IMR-90 (cell line): Measurements from ENCODE around the gene IL17C. TPM values are rescaled to one million over a fixed set of nuclear protein-coding genes. Genes with fewer than 3 reads are reported as not detected.
A peak's percentile ranks its signal among the peaks of the same experiment; 100 is the strongest.

Source experiments
- ATAC-seq: fragments of 200-7000 bp; cut with Tn5 transposase; 2 replicates; pipeline ENCODE4 v1.9.1; 2020; ENCODE audit warnings: low read depth, mild to moderate bottlenecking, moderate library complexity
- BruUV-seq: library from RNA; stranded (reverse); fragments of 400-500 nt; replicated peaks from 2 replicates; lab custom pipeline; 2021; lab: Mats Ljungman, UMichigan
- CTCF ChIA-PET: fragments of 300-600 bp; formaldehyde crosslinking; extraction: SDS; loops from one replicate; lab custom pipeline; 2021; ENCODE audit warnings: antibody characterized with exemption; lab: Yijun Ruan, JAX
- POLR2A ChIA-PET: fragments of 300-600 bp; sonication (Branson Sonifier 250); formaldehyde crosslinking; loops from one replicate; lab custom pipeline; 2022; ENCODE audit warnings: antibody characterized with exemption; ENCODE audit not compliant: unreplicated experiment; lab: Charles Lee
- DNase-seq: peaks from one replicate; pipeline ENCODE4 v3.0.0; 2013
- H2AFZ ChIP-seq: replicated peaks from 2 replicates; pipeline ENCODE3; 2013; ENCODE audit warnings: low read length, mild to moderate bottlenecking; ENCODE audit not compliant: poor library complexity
- H2AK5ac ChIP-seq: 2 replicates; pipeline ENCODE4 v1.6.1; 2013; ENCODE audit warnings: low read depth, low read length, inconsistent platforms
- H2AK9ac ChIP-seq: replicated peaks from 2 replicates; pipeline ENCODE3; 2013; ENCODE audit warnings: mild to moderate bottlenecking, low read depth, low read length, moderate library complexity; ENCODE audit not compliant: poor library complexity
- H2BK120ac ChIP-seq: 2 replicates; pipeline ENCODE4 v1.6.1; 2013; ENCODE audit warnings: low read depth, low read length, inconsistent platforms
- H2BK15ac ChIP-seq: 3 replicates; pipeline ENCODE4 v1.6.1; 2013; ENCODE audit warnings: low read depth, low read length, inconsistent platforms
- H2BK20ac ChIP-seq: 2 replicates; pipeline ENCODE4 v1.6.1; 2013; ENCODE audit warnings: low read depth, mild to moderate bottlenecking, inconsistent platforms, low read length, moderate library complexity
- H2BK5ac ChIP-seq: 2 replicates; pipeline ENCODE4 v1.6.1; 2013; ENCODE audit warnings: mild to moderate bottlenecking, low read depth, low read length, inconsistent platforms; ENCODE audit not compliant: poor library complexity, severe bottlenecking
- H3K14ac ChIP-seq: replicated peaks from 2 replicates; pipeline ENCODE4 v1.6.1; 2013; ENCODE audit warnings: low read depth, low read length, inconsistent platforms
- H3K18ac ChIP-seq: 2 replicates; pipeline ENCODE4 v1.6.1; 2013; ENCODE audit warnings: low read depth, low read length, control low read depth
- H3K23ac ChIP-seq: 2 replicates; pipeline ENCODE4 v1.6.1; 2013; ENCODE audit warnings: low read depth, low read length, inconsistent platforms
- H3K27ac ChIP-seq: 2 replicates; pipeline ENCODE4 v1.5.1; 2013; ENCODE audit warnings: mild to moderate bottlenecking, control low read depth, low read length; ENCODE audit not compliant: insufficient read depth
- H3K27me3 ChIP-seq: 2 replicates; pipeline ENCODE4 v1.6.1; 2013; ENCODE audit warnings: low read length; ENCODE audit not compliant: control insufficient read depth, insufficient read depth
- H3K36me3 ChIP-seq: 2 replicates; pipeline ENCODE4 v1.6.1; 2013; ENCODE audit warnings: low read length, mixed read lengths; ENCODE audit not compliant: control insufficient read depth, insufficient read depth
- H3K4ac ChIP-seq: 2 replicates; pipeline ENCODE4 v1.6.1; 2013; ENCODE audit warnings: low read depth, low read length, inconsistent platforms
- H3K4me1 ChIP-seq: 2 replicates; pipeline ENCODE4 v1.6.1; 2013; ENCODE audit warnings: low read length, mixed read lengths; ENCODE audit not compliant: control insufficient read depth, insufficient read depth
- H3K4me2 ChIP-seq: 2 replicates; pipeline ENCODE4 v1.6.1; 2013; ENCODE audit warnings: low read depth, mild to moderate bottlenecking, control low read depth, low read length, moderate library complexity
- H3K4me3 ChIP-seq: 2 replicates; pipeline ENCODE4 v1.5.1; 2013; ENCODE audit warnings: low read depth, mild to moderate bottlenecking, control low read depth, low read length, moderate library complexity; ENCODE audit not compliant: insufficient read depth
- H3K56ac ChIP-seq: 2 replicates; pipeline ENCODE4 v1.6.1; 2013; ENCODE audit warnings: low read length, inconsistent platforms; ENCODE audit not compliant: insufficient read depth; ENCODE audit errors: extremely low read depth
- H3K79me1 ChIP-seq, 2 experiments: 2 replicates each; pipeline ENCODE4 v1.6.1; 2013; ENCODE audit warnings: low read length in 2 of 2, inconsistent platforms in 1 of 2, low read depth in 1 of 2
- H3K9ac ChIP-seq: 2 replicates; pipeline ENCODE4 v1.6.1; 2013; ENCODE audit warnings: low read depth, low read length, control low read depth
- H3K9me1 ChIP-seq: 2 replicates; pipeline ENCODE4 v1.6.1; 2013; ENCODE audit warnings: low read length, inconsistent platforms; ENCODE audit not compliant: insufficient read depth
- H3K9me3 ChIP-seq: 2 replicates; pipeline ENCODE4 v1.6.1; 2013; ENCODE audit warnings: low read length; ENCODE audit not compliant: control insufficient read depth, insufficient read depth
- H4K20me1 ChIP-seq: 2 replicates; pipeline ENCODE4 v1.6.1; 2013; ENCODE audit warnings: low read length, inconsistent platforms; ENCODE audit not compliant: insufficient read depth
- H4K5ac ChIP-seq: 2 replicates; pipeline ENCODE4 v1.6.1; 2013; ENCODE audit warnings: mild to moderate bottlenecking, low read depth, low read length, control low read depth
- H4K8ac ChIP-seq, 2 experiments: 2 replicates each; pipeline ENCODE4 v1.6.1; 2013; ENCODE audit warnings: low read depth in 2 of 2, low read length in 2 of 2, control low read depth in 1 of 2, inconsistent platforms in 1 of 2
- H4K91ac ChIP-seq: 2 replicates; pipeline ENCODE4 v1.6.1; 2013; ENCODE audit warnings: low read depth, low read length, inconsistent platforms; ENCODE audit not compliant: insufficient read depth
- FOS ChIP-seq: fragments of 150-350 bp; IDR thresholded peaks from 2 replicates; pipeline ENCODE4 v1.6.1; 2016; ENCODE audit warnings: low read depth, low read length
- MAFK ChIP-seq: IDR thresholded peaks from 2 replicates; pipeline ENCODE4 v1.6.1; 2012; ENCODE audit warnings: low read depth, low read length, improper control_type of control experiment
- POLR2A ChIP-seq: IDR thresholded peaks from 2 replicates; pipeline ENCODE4 v1.6.1; 2012; ENCODE audit warnings: mild to moderate bottlenecking, low read depth, low read length
- RCOR1 ChIP-seq: IDR thresholded peaks from 2 replicates; pipeline ENCODE4 v1.6.1; 2012; ENCODE audit warnings: mild to moderate bottlenecking, low read length, improper control_type of control experiment; ENCODE audit not compliant: insufficient replicate concordance
- WGBS, 2 experiments: methylation state at CpG; one replicate each; pipeline versions ENCODE4 v1.1.5 to v1.1.7; 2013; ENCODE audit warnings: missing lambda C conversion rate in 2 of 2; ENCODE audit not compliant: insufficient read length in 1 of 2; ENCODE audit errors: extremely low coverage in 2 of 2; 5-methylcytosine and 5-hydroxymethylcytosine counted together
- dilution Hi-C: fragments of 300-500 bp; cut with HindIII; formaldehyde crosslinking; loops from one replicate; pipeline ENCODE4 v1.14.3; 2018; ENCODE audit warnings: low sequenced_read_pairs; ENCODE audit not compliant: unreplicated experiment
- in situ Hi-C: fragments of 300-500 bp; cut with MboI; formaldehyde crosslinking; loops from 3 replicates; pipeline ENCODE4 v1.14.3; 2019; ENCODE audit warnings: low sequenced_read_pairs, inconsistent platforms, mixed read lengths
- intact Hi-C: fragments of 100-400 bp; cut with micrococcal nuclease; formaldehyde crosslinking; loops from 2 replicates; pipeline ENCODE4 v1.10.0; 2022
- polyA plus RNA-seq, 3 experiments: library from polyadenylated mRNA; depleted of rRNA; stranded (reverse); fragments of >200 nt; gene quantifications; 2 replicates each; pipeline ENCODE4 v1.2.3, GENCODE V29; 2012; ENCODE audit warnings: low replicate concordance in 1 of 3
- total RNA-seq: library from RNA; depleted of rRNA; stranded (reverse); fragments of >200 nt; gene quantifications from 2 replicates; pipeline ENCODE4 v1.2.3, GENCODE V29; 2012

The IL17C gene
- total and polyA plus RNA-seq, 2 of the 4 experiments (the other 2 are of a cell fraction) = 0.09 TPM; not detected in 1

DNA sequence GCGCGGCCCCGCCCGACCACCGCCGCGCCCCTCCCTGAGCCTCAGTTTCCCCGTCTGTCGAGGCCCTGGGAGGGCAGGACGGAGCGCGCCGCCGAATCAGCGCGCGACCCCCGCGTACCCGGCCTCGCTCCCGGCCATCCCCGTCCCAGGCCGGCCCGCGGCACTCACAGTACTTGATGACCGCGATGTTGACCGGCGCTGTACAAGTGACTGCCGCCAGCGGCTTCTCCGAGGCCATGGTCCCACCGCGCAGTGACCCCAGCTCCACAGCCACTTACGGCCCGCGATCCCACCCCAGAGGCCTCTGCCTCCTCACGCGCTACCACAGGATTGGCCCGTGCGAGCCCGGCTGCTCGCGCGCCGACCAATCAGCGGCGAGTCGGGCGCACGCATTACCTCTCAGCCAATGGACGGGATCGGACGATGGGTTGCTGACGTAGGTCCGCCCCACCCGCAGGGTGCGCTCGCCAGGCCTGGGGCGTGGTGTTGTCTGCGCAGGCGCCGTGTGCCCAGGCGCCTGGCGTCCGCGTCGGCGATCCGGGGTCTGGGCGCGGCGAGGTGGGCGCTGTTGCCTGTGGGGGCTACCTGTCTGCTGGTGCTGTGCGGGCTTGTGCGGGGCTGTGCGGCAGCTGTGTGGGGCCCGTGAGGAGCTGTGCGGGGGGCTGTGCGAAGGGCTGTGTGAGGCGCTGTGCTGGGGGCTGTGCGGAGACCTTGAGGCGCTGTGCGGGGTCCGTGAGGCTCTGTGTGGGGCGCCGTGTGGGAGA is 24.7 kb downstream of the IL17C start, which contains the start of gene MVD (continued):
- TF ChIP-seq RCOR1 (no peak), MAFK (no peak), FOS (peak; percentile 56; the same call in 1 of the 2 replicates)

DNA sequence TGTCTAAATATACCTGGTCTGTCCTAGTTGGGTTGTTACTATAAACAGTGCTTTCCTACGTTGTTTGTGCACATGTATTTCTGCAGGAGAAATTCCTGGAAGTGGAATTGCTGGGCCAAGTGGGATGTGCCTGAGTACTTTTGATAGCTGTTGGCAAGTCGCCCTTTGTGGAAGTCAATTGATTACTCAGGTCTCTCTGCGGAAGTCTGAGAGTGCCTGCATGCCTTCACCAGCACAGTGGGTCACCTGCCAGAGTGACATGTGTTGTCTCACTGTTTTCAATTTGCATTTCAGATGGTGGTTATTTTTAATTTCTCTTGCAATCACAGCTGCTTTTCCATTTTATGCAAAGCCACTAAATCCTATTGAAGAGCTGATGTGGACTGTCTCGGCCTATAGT is 26.8 kb downstream of the IL17C start:
- Histone ChIP-seq H3K4me2 (no peak overlapping the region), H3K27ac (no peak overlapping the region), H2AFZ (no peak overlapping the region), H3K9me1 (no peaks in the 10 kb centered on the region), H2BK120ac (no peak overlapping the region), H2BK5ac (no peak overlapping the region), H3K4ac (no peak overlapping the region), H3K9me3 (no peaks in the 10 kb centered on the region), H3K56ac (no peak overlapping the region), H3K18ac (no peak overlapping the region), H3K27me3 (no peaks in the 10 kb centered on the region), H3K36me3 (peaks cover 2% of the 10 kb centered on the region; the same call in 1 of the 2 replicates), H3K9ac (no peak overlapping the region), H2AK9ac (no peak overlapping the region), H3K23ac (no peak overlapping the region), H4K5ac (no peak overlapping the region), H2BK15ac (no peak overlapping the region), H3K14ac (no peak overlapping the region), H2AK5ac (no peak overlapping the region), H2BK20ac (no peak overlapping the region), H3K4me3 (no peak overlapping the region), H3K79me1 (peaks cover 16 to 23% of the 10 kb centered on the region in 2 experiments), H4K8ac (no peak overlapping the region), H3K4me1 (no peaks in the 10 kb centered on the region), H4K20me1 (no peaks in the 10 kb centered on the region), H4K91ac (no peak overlapping the region)
- ChIA-PET POLR2A (no interaction called here), CTCF (no interaction called here)
- ATAC-seq (no peak), DNase-seq (no peak)
- BruUV-seq = no TSS peak
- no CpG with 5 or more reads among the region's 4 CpGs for WGBS, 2 experiments
- TF ChIP-seq MAFK (no peak), RCOR1 (no peak), POLR2A (no peak)
- dilution Hi-C loops (no loop called here), intact Hi-C loops (no loop called here), in situ Hi-C loops (no loop called here)
